Activated T-cell treated with anti-CD3 and anti-CD28 coated beads, Interleukin-2, amount 50 U/mL, for 72 hours (primary cell): ENCODE measurements around the gene FAM90A26. TPM values are rescaled to one million over a fixed set of nuclear protein-coding genes. Genes with fewer than 3 reads are reported as not detected.
"Not testable (repeated sequence)": the region's sequence is repeated elsewhere in the genome, so short reads cannot be mapped to it uniquely, and the experiment has no call there.

Experiments
- ATAC-seq, 2 donors: fragments of 150-1000 bp; cut with Tn5 transposase; replicated peaks in 1 of 2; 2 replicates each; pipeline ENCODE4 v1.10.0; 2021; ENCODE audit warnings: moderate library complexity in 2 of 2, mild to moderate bottlenecking in 1 of 2
- DNase-seq, 2 donors: peaks; one replicate each; pipeline ENCODE4 v3.0.0; 2021 to 2022; ENCODE audit warnings: mixed read lengths in 1 of 2
- H3K27ac Mint-ChIP-seq: one replicate; pipeline ENCODE4 v1.8.0; 2022; ENCODE audit warnings: mild to moderate bottlenecking, moderate library complexity, mixed read lengths
- H3K27me3 Mint-ChIP-seq: one replicate; pipeline ENCODE4 v1.8.0; 2022; ENCODE audit warnings: low read depth, mixed read lengths
- H3K36me3 Mint-ChIP-seq, 2 donors: one replicate each; pipeline ENCODE4 v1.8.0; 2022; ENCODE audit warnings: mixed read lengths in 2 of 2, mild to moderate bottlenecking in 1 of 2; ENCODE audit not compliant: insufficient read depth in 2 of 2
- H3K4me1 Mint-ChIP-seq: one replicate; pipeline ENCODE4 v1.8.0; 2022; ENCODE audit warnings: low read depth, mixed read lengths
- H3K4me3 Mint-ChIP-seq, 2 donors: one replicate each; pipeline ENCODE4 v1.8.0; 2022; ENCODE audit warnings: mild to moderate bottlenecking in 2 of 2, mixed read lengths in 2 of 2, moderate library complexity in 2 of 2
- H3K9me3 Mint-ChIP-seq, 2 donors: one replicate each; pipeline ENCODE4 v1.8.0; 2022; ENCODE audit warnings: mixed read lengths in 2 of 2
- total RNA-seq, 2 donors: library from RNA; stranded (reverse); gene quantifications; one replicate each; pipeline ENCODE4 v1.2.3, GENCODE V29; 2022

Gene FAM90A26
- total RNA-seq, result not detected

DNA sequence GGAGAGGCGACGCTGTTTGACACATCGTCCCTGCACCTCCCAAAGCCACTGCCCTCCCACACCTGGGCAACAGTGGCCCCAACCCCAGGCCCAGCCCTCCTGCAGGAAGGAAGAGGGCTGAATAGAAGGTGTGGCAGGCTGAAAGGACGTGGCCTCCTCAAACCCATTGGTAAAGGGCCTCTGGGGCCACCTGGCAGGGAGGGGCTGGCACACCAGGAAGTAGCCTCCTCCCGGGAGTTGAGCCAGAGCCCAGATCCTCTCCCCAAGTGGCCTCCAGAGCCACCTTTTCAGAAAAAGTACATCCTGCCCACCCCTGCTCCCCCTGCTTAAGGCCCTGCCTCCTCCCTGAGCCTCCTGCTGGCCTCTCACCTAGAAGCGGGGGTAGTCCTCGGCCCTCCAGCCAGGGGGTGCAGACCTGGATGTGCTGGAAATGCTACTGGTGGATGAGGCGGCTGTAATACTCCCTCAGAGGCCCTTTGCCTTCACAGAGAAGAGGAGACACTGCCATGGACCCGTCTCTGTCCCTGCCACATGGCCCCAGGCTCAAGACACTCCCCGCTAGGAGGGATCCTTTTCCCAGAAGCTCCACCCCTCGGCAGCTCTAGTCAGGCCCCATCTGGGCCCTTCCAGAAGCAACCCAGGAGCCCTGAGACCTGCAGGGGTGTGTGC, at the start of gene FAM90A26:
Gene FAM90A26 (plus strand): TSS at position 619 of the 669 bp plus-strand sequence. CDS start 2,764 bp downstream, outside the sequence.
- not testable (repeated sequence) for H3K27ac Mint-ChIP-seq, ATAC-seq, H3K4me1 Mint-ChIP-seq, H3K27me3 Mint-ChIP-seq, H3K4me3 Mint-ChIP-seq, H3K36me3 Mint-ChIP-seq, DNase-seq, H3K9me3 Mint-ChIP-seq

- H3K27ac Mint-ChIP-seq, ATAC-seq, H3K4me3 Mint-ChIP-seq, H3K4me1 Mint-ChIP-seq, DNase-seq, H3K36me3 Mint-ChIP-seq, H3K9me3 Mint-ChIP-seq: not testable (repeated sequence)
- peaks cover 19% of the 10 kb centered on the region for H3K27me3 Mint-ChIP-seq
These were observed 47.5 kb upstream of the FAM90A26 start for GRCh38 chr4:9122711-9123110.

GRCh38 chr4:9123572-9124007, 46.6 kb upstream of the FAM90A26 start:
- not testable (repeated sequence) for H3K4me3 Mint-ChIP-seq, H3K9me3 Mint-ChIP-seq, H3K36me3 Mint-ChIP-seq, H3K4me1 Mint-ChIP-seq, ATAC-seq, H3K27ac Mint-ChIP-seq
- peak; percentile 15 to 36 for DNase-seq
- H3K27me3 Mint-ChIP-seq, result peaks cover 19% of the 10 kb centered on the region

DNA sequence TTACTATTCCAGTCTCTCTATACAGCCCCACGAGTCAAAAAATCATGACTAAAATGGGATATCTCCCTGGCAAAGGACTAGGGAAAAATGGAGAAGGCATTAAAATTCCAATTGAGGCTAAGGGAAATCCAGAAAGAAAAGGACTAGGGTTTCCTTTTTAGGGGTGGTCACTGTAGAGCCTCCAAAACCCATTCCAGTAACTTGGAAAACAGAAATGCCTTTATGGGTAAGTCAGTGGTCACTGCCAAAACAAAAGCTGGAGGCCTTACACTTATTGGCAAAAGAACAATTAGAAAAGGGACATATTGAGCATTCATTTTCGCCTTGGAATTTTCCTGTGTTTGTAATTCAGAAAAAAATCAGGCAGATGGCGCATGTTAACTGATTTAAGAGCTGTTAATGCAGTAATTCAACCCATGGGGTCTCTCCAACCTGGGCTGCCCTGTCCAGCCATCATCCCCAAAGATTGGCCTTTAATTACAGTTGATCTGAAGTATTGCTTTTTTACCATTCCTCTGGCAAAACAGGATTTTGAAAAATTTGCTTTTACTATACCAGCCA, 44.5 kb upstream of the FAM90A26 start:
- H3K36me3 Mint-ChIP-seq, ATAC-seq, H3K27ac Mint-ChIP-seq, DNase-seq, H3K4me3 Mint-ChIP-seq, H3K4me1 Mint-ChIP-seq, H3K9me3 Mint-ChIP-seq: not testable (repeated sequence)
- H3K27me3 Mint-ChIP-seq, result peaks cover 19% of the 10 kb centered on the region

DNA sequence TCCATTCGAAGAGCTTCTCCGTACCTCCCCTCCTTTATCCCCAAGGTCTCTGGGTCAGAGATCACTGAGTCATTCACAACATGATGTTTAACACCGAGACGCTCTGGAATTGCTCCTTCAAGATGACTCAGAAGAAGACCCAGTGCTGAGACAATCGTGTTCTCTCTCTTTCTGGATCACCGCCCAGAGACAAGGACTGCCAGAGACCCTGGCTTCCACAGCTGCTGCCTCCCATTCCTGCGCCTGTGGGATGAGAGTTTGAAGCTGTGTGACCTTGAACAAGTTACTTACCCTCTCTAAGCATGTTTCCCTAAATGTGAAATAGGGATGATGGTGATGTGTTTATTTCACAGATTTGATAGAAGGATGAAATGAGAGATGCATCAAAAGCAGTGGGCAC, 38.8 kb upstream of the FAM90A26 start:
- not testable (repeated sequence) for ATAC-seq, H3K9me3 Mint-ChIP-seq, H3K36me3 Mint-ChIP-seq, H3K27ac Mint-ChIP-seq, H3K4me3 Mint-ChIP-seq, DNase-seq, H3K4me1 Mint-ChIP-seq, H3K27me3 Mint-ChIP-seq

GRCh38 chr4:9132849-9133248, 37.4 kb upstream of the FAM90A26 start:
- not testable (repeated sequence) for H3K27me3 Mint-ChIP-seq, H3K36me3 Mint-ChIP-seq, H3K4me3 Mint-ChIP-seq, H3K9me3 Mint-ChIP-seq, DNase-seq, H3K4me1 Mint-ChIP-seq, ATAC-seq, H3K27ac Mint-ChIP-seq

- not testable (repeated sequence) for ATAC-seq, H3K4me3 Mint-ChIP-seq, H3K4me1 Mint-ChIP-seq, H3K27me3 Mint-ChIP-seq, H3K36me3 Mint-ChIP-seq, H3K27ac Mint-ChIP-seq, DNase-seq, H3K9me3 Mint-ChIP-seq
These were observed 36.2 kb upstream of the FAM90A26 start for GRCh38 chr4:9134011-9134410.

DNA sequence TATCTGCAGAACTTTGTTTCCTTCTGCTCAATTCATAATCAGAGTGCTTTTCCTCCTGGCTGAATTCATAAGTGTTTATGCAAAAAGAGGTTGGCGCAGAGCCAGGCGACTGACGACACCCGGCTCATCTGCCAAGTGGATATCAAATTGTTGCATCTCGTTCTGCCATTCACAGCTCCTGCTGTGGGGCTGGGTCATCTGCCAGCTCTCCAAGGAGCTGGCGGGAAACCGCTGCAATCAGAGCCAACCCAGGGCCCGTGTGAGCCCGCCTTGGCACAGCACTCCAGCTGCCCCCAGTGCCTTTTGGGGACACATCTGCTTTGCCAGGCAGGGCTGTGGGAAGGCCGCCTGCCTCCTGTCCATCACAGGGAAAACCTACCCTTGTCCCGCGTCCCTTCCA, 35.7 kb upstream of the FAM90A26 start:
- not testable (repeated sequence) for ATAC-seq, H3K27me3 Mint-ChIP-seq, H3K4me3 Mint-ChIP-seq, DNase-seq, H3K36me3 Mint-ChIP-seq, H3K27ac Mint-ChIP-seq, H3K4me1 Mint-ChIP-seq, H3K9me3 Mint-ChIP-seq

GRCh38 chr4:9141050-9141449, 29.2 kb upstream of the FAM90A26 start:
- H3K36me3 Mint-ChIP-seq, DNase-seq, H3K27ac Mint-ChIP-seq, H3K9me3 Mint-ChIP-seq, H3K4me1 Mint-ChIP-seq, H3K27me3 Mint-ChIP-seq, ATAC-seq, H3K4me3 Mint-ChIP-seq: not testable (repeated sequence)

GRCh38 chr4:9142786-9143185, 27.4 kb upstream of the FAM90A26 start:
- H3K27ac Mint-ChIP-seq, H3K9me3 Mint-ChIP-seq, H3K4me3 Mint-ChIP-seq, H3K27me3 Mint-ChIP-seq, DNase-seq, H3K36me3 Mint-ChIP-seq, ATAC-seq, H3K4me1 Mint-ChIP-seq: not testable (repeated sequence)

- no peaks in the 10 kb centered on the region for H3K36me3 Mint-ChIP-seq
- no peaks in the 10 kb centered on the region for H3K27me3 Mint-ChIP-seq
- no peak for DNase-seq
- ATAC-seq, result no peak
- H3K9me3 Mint-ChIP-seq, result no peaks in the 10 kb centered on the region
- no peak overlapping the region for H3K4me3 Mint-ChIP-seq
- H3K4me1 Mint-ChIP-seq, result no peaks in the 10 kb centered on the region
- H3K27ac Mint-ChIP-seq, result no peak overlapping the region
These were observed 26.7 kb upstream of the FAM90A26 start for GRCh38 chr4:9143421-9144080.

- H3K4me1 Mint-ChIP-seq, result no peaks in the 10 kb centered on the region
- no peak overlapping the region for H3K27ac Mint-ChIP-seq
- DNase-seq (no peak), ATAC-seq (no peak)
- no peaks in the 10 kb centered on the region for H3K36me3 Mint-ChIP-seq
- no peaks in the 10 kb centered on the region for H3K9me3 Mint-ChIP-seq
- no peak overlapping the region for H3K4me3 Mint-ChIP-seq
- H3K27me3 Mint-ChIP-seq, result no peaks in the 10 kb centered on the region
These were observed 23.2 kb upstream of the FAM90A26 start for GRCh38 chr4:9146967-9147366.

DNA sequence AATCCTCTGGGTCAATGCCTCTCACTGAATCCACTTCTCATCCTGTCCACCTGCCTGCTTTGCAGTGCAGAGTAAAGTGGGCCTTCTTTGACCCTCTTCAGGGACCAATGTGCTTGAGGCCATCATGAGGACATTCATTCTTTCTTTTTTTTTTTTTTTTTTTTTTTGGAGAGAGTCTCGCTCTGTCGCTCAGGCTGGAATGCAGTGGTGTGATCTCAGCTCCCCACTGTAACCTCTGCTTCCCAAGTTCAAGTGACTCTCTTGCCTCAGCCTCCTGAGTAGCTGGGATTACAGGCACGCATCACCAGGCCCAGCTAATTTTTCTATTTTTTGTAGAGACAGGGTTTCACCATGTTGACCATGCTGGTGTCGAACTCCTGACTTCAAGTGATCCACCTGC, 22.8 kb upstream of the FAM90A26 start:
- not testable (repeated sequence) for H3K4me1 Mint-ChIP-seq, H3K9me3 Mint-ChIP-seq, H3K27ac Mint-ChIP-seq, H3K36me3 Mint-ChIP-seq, H3K27me3 Mint-ChIP-seq, DNase-seq, H3K4me3 Mint-ChIP-seq, ATAC-seq
